ENCODE measurements around the gene SPATA32. TPM values are rescaled to one million over a fixed set of nuclear protein-coding genes. Genes with fewer than 3 reads are reported as not detected.

The SPATA32 gene
- polyA plus RNA-seq, 3 donors from 2014 or later = 0.16 TPM; not detected in 2

GRCh38 chr17:45289301-45290268 lies 27.7 kb upstream of the SPATA32 start:
- Mint-ChIP-seq H3K4me3 (no peak overlapping the region), H3K27ac (peak overlapping the region in 4 of 6 donors; percentile 9 to 77 (median 52)), H3K9me3 (no peaks in the 10 kb centered on the region), H3K36me3 (peaks cover 4 to 17% (median 7%) of the 10 kb centered on the region in 3 donors), H3K4me1 (peaks cover 31 to 41% of the 10 kb centered on the region in 2 donors), H3K27me3 (ENCODE audit: low read depth in 3 of 3) (peaks cover 0 to 3% (median 0%) of the 10 kb centered on the region in 3 donors)
- DNase-seq = no peak

- Mint-ChIP-seq H3K4me3 (no peak overlapping the region), H3K36me3 (peaks cover 4 to 24% (median 7%) of the 10 kb centered on the region in 3 donors), H3K4me1 (peaks cover 28 to 40% of the 10 kb centered on the region in 2 donors), H3K27ac (peak overlapping the region in 1 of 6 donors; percentile 12), H3K27me3 (ENCODE audit: low read depth in 3 of 3) (peaks cover 0 to 3% (median 0%) of the 10 kb centered on the region in 3 donors), H3K9me3 (no peaks in the 10 kb centered on the region)
- no peak for DNase-seq
Observed at GRCh38 chr17:45288825-45289224, 26.9 kb upstream of the SPATA32 start.

GRCh38 chr17:45287526-45288500 lies 25.9 kb upstream of the SPATA32 start:
- H3K9me3 Mint-ChIP-seq = no peaks in the 10 kb centered on the region
- H3K36me3 Mint-ChIP-seq = peaks cover 4 to 24% (median 7%) of the 10 kb centered on the region in 3 donors
- no peak for DNase-seq

GRCh38 chr17:45286286-45286685 lies 24.4 kb upstream of the SPATA32 start:
- peak overlapping the region in 3 of 6 donors; percentile 12 to 50 (median 40) for H3K27ac Mint-ChIP-seq
- H3K4me3 Mint-ChIP-seq = no peak overlapping the region
- no peak for DNase-seq
- peaks cover 23 to 25% of the 10 kb centered on the region in 2 donors for H3K4me1 Mint-ChIP-seq
- H3K27me3 Mint-ChIP-seq (ENCODE audit: low read depth in 3 of 3) = peaks cover 0 to 3% (median 0%) of the 10 kb centered on the region in 3 donors
- no peaks in the 10 kb centered on the region for H3K9me3 Mint-ChIP-seq
- H3K36me3 Mint-ChIP-seq = peaks cover 4 to 24% (median 7%) of the 10 kb centered on the region in 3 donors

More at GRCh38 chr17:45287526-45288500, 25.9 kb upstream of the SPATA32 start:
- Mint-ChIP-seq H3K4me1 (peaks cover 29 to 35% of the 10 kb centered on the region in 2 donors), H3K27ac (peak overlapping the region in 2 of 6 donors; percentile 2 to 25), H3K4me3 (no peak overlapping the region), H3K27me3 (ENCODE audit: low read depth in 3 of 3) (peaks cover 0 to 3% (median 0%) of the 10 kb centered on the region in 3 donors)

- peak in 1 of 3 donors; percentile 21 for DNase-seq
- H3K27me3 Mint-ChIP-seq (ENCODE audit: low read depth in 3 of 3) = peaks cover 0 to 3% (median 0%) of the 10 kb centered on the region in 3 donors
Observed at GRCh38 chr17:45284176-45285140, 22.6 kb upstream of the SPATA32 start.

GRCh38 chr17:45283711-45284110 lies 21.8 kb upstream of the SPATA32 start:
- peaks cover 4 to 22% (median 7%) of the 10 kb centered on the region in 3 donors for H3K36me3 Mint-ChIP-seq
- DNase-seq = no peak
- peaks cover 14 to 19% of the 10 kb centered on the region in 2 donors for H3K4me1 Mint-ChIP-seq
- no peaks in the 10 kb centered on the region for H3K9me3 Mint-ChIP-seq
- no peak overlapping the region for H3K4me3 Mint-ChIP-seq
- H3K27me3 Mint-ChIP-seq (ENCODE audit: low read depth in 3 of 3) = peaks cover 0 to 3% (median 0%) of the 10 kb centered on the region in 3 donors
- peak overlapping the region in 5 of 6 donors; percentile 40 to 87 (median 45) for H3K27ac Mint-ChIP-seq

More at GRCh38 chr17:45284176-45285140, 22.6 kb upstream of the SPATA32 start:
- Mint-ChIP-seq H3K27ac (peak overlapping the region in 5 of 6 donors; percentile 42 to 87 (median 67)), H3K4me3 (no peak overlapping the region), H3K4me1 (peaks cover 14 to 19% of the 10 kb centered on the region in 2 donors), H3K36me3 (peaks cover 4 to 24% (median 7%) of the 10 kb centered on the region in 3 donors), H3K9me3 (no peaks in the 10 kb centered on the region)

GRCh38 chr17:45282683-45283644 lies 21.1 kb upstream of the SPATA32 start:
- Mint-ChIP-seq H3K9me3 (no peaks in the 10 kb centered on the region), H3K27me3 (ENCODE audit: low read depth in 3 of 3) (peaks cover 0 to 3% (median 1%) of the 10 kb centered on the region in 3 donors), H3K27ac (peak overlapping the region; percentile 66 to 87 (median 79)), H3K4me1 (peaks cover 16 to 19% of the 10 kb centered on the region in 2 donors), H3K36me3 (peaks cover 4 to 22% (median 7%) of the 10 kb centered on the region in 3 donors), H3K4me3 (peak overlapping the region in 4 of 5 donors; percentile 15 to 60 (median 34))
- DNase-seq = peak in 2 of 3 donors; percentile 11 to 40

GRCh38 chr17:45279898-45280297 lies 18.0 kb upstream of the SPATA32 start:
- peaks cover 0 to 10% (median 0%) of the 10 kb centered on the region in 3 donors for H3K36me3 Mint-ChIP-seq
- H3K4me3 Mint-ChIP-seq = no peak overlapping the region
- H3K27me3 Mint-ChIP-seq (ENCODE audit: low read depth in 3 of 3) = peaks cover 0 to 1% (median under 1%) of the 10 kb centered on the region in 3 donors
- H3K27ac Mint-ChIP-seq = peak overlapping the region in 2 of 6 donors; percentile 34 to 62
- DNase-seq = no peak
- H3K4me1 Mint-ChIP-seq = peaks cover 22 to 26% of the 10 kb centered on the region in 2 donors
- H3K9me3 Mint-ChIP-seq = no peaks in the 10 kb centered on the region

- DNase-seq = no peak
- Mint-ChIP-seq H3K9me3 (no peaks in the 10 kb centered on the region), H3K4me1 (peaks cover 10 to 17% of the 10 kb centered on the region in 2 donors), H3K36me3 (peaks cover 0 to 13% (median 0%) of the 10 kb centered on the region in 3 donors), H3K27ac (peak overlapping the region in 2 of 6 donors; percentile 44 to 50), H3K4me3 (no peak overlapping the region), H3K27me3 (ENCODE audit: low read depth in 3 of 3) (peaks cover 0 to 1% (median 1%) of the 10 kb centered on the region in 3 donors)
Observed at GRCh38 chr17:45277992-45278391, 16.1 kb upstream of the SPATA32 start.

GRCh38 chr17:45277216-45277849 lies 15.4 kb upstream of the SPATA32 start:
- H3K4me3 Mint-ChIP-seq = no peak overlapping the region
- H3K27me3 Mint-ChIP-seq (ENCODE audit: low read depth in 3 of 3) = peaks cover 0 to 1% (median 1%) of the 10 kb centered on the region in 3 donors
- peak; percentile 78 to 83 (median 79) for DNase-seq
- peaks cover 4 to 13% of the 10 kb centered on the region in 2 donors for H3K4me1 Mint-ChIP-seq
- peak overlapping the region in 3 of 6 donors; percentile 30 to 44 (median 34) for H3K27ac Mint-ChIP-seq
- H3K9me3 Mint-ChIP-seq = no peaks in the 10 kb centered on the region
- peaks cover 0 to 15% (median 0%) of the 10 kb centered on the region in 3 donors for H3K36me3 Mint-ChIP-seq

GRCh38 chr17:45276031-45276430 lies 14.1 kb upstream of the SPATA32 start:
- H3K4me1 Mint-ChIP-seq = peaks cover 4 to 13% of the 10 kb centered on the region in 2 donors
- H3K36me3 Mint-ChIP-seq = peaks cover 0 to 20% (median 0%) of the 10 kb centered on the region in 3 donors
- H3K27ac Mint-ChIP-seq = no peak overlapping the region
- no peaks in the 10 kb centered on the region for H3K9me3 Mint-ChIP-seq
- peaks cover 0 to 1% (median 1%) of the 10 kb centered on the region in 3 donors for H3K27me3 Mint-ChIP-seq (ENCODE audit: low read depth in 3 of 3)
- no peak for DNase-seq
- no peak overlapping the region for H3K4me3 Mint-ChIP-seq
